ENCODE results near the gene MRPL39.

The MRPL39 gene

DNA sequence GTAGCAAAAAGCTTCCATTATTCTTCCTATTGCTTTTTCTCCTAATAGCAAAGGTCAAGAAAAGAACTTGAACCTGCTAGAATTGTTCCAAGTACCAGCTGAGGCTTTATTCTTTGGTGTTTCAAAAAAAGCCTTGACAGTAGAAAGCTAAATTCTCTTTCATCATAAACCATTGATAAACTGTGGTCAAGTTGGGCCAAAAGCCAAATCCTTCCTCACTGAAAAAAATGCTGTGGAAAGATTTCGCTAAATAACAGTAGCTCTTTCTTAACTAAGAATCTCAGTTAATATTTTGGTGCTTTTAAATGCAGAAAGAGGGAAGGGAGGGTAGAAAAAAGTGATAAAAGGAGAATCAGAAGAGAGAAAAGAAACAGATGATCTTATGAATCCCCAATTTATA lies 17.8 kb upstream of the MRPL39 start:
- H3K27me3 ChIP-seq (replicated peaks; ENCODE audit: control insufficient read depth, insufficient read depth, low read length) = no peaks in the 10 kb centered on the region
- no peak overlapping the region for H3K4me3 ChIP-seq (replicated peaks; ENCODE audit: low read depth, low read length)
- no peak for DNase-seq (ENCODE audit: extremely low read depth, insufficient read length)
- TF ChIP-seq, protein P1, sequence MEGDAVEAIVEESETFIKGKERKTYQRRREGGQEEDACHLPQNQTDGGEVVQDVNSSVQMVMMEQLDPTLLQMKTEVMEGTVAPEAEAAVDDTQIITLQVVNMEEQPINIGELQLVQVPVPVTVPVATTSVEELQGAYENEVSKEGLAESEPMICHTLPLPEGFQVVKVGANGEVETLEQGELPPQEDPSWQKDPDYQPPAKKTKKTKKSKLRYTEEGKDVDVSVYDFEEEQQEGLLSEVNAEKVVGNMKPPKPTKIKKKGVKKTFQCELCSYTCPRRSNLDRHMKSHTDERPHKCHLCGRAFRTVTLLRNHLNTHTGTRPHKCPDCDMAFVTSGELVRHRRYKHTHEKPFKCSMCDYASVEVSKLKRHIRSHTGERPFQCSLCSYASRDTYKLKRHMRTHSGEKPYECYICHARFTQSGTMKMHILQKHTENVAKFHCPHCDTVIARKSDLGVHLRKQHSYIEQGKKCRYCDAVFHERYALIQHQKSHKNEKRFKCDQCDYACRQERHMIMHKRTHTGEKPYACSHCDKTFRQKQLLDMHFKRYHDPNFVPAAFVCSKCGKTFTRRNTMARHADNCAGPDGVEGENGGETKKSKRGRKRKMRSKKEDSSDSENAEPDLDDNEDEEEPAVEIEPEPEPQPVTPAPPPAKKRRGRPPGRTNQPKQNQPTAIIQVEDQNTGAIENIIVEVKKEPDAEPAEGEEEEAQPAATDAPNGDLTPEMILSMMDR (IDR thresholded peaks at IDR 0.05; ENCODE audit: insufficient read depth, low read length, poor library complexity, severe bottlenecking) = no peak
- no peaks in the 10 kb centered on the region for H3K36me3 ChIP-seq (ENCODE audit: control insufficient read depth, insufficient read depth, low read length)

GRCh38 chr21:25624511-25624910 lies 17.2 kb upstream of the MRPL39 start:
- TF ChIP-seq, protein P1 (IDR thresholded peaks at IDR 0.05; ENCODE audit: insufficient read depth, low read length, poor library complexity, severe bottlenecking) = no peak
- Histone ChIP-seq H3K36me3 (ENCODE audit: control insufficient read depth, insufficient read depth, low read length) (no peaks in the 10 kb centered on the region), H3K27me3 (replicated peaks; ENCODE audit: control insufficient read depth, insufficient read depth, low read length) (no peaks in the 10 kb centered on the region), H3K4me3 (replicated peaks; ENCODE audit: low read depth, low read length) (no peak overlapping the region)
- no peak for DNase-seq (ENCODE audit: extremely low read depth, insufficient read length)

DNA sequence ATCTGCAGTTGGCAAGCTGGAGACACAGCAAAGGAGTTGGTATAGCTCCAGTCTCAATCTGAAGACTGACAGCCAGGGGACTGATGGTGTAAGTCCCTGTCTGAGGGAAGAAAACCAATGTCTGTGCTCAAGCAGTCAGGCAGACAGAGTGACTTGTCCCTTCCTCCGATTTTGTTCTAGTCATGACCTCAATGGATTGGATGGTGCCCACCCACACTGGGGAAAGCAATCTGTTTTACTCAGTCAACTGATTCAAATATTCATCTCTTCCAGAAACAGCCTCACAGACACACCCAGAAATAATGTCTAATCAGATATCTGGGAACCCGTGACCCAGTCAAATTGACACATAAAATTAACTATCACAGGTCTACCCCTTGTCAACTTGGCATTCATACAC lies 11.9 kb upstream of the MRPL39 start:
- Histone ChIP-seq H3K36me3 (ENCODE audit: control insufficient read depth, insufficient read depth, low read length) (no peaks in the 10 kb centered on the region), H3K4me3 (replicated peaks; ENCODE audit: low read depth, low read length) (no peak overlapping the region), H3K27me3 (replicated peaks; ENCODE audit: control insufficient read depth, insufficient read depth, low read length) (no peaks in the 10 kb centered on the region)
- TF ChIP-seq, protein P1 (IDR thresholded peaks at IDR 0.05; ENCODE audit: insufficient read depth, low read length, poor library complexity, severe bottlenecking) = no peak
- DNase-seq (ENCODE audit: extremely low read depth, insufficient read length) = no peak

DNA sequence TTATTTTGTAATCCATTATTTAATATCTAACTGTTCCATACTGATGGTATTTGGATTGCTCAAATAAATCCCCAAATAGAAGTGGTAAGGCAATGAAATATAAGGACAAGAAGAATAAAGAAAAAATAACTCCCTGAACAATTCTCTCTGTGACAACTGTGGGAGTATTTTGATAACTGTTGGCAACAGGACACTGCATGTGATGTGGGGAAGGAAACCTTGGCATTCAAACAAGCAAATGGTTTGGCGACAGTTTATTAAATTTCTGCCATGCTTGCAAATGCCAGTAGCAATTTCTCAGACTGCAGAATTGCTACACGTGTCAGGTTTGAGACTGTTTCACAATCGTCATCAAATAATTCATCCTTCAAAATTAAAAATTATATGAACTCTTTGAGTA lies 8.6 kb upstream of the MRPL39 start:
- TF ChIP-seq, protein P1 (IDR thresholded peaks at IDR 0.05; ENCODE audit: insufficient read depth, low read length, poor library complexity, severe bottlenecking) = no peak
- H3K27me3 ChIP-seq (replicated peaks; ENCODE audit: control insufficient read depth, insufficient read depth, low read length) = no peaks in the 10 kb centered on the region
- DNase-seq (ENCODE audit: extremely low read depth, insufficient read length) = no peak
- H3K4me3 ChIP-seq (replicated peaks; ENCODE audit: low read depth, low read length) = no peak overlapping the region
- no peaks in the 10 kb centered on the region for H3K36me3 ChIP-seq (ENCODE audit: control insufficient read depth, insufficient read depth, low read length)

- DNase-seq (ENCODE audit: extremely low read depth, insufficient read length) = no peak
- Histone ChIP-seq H3K27me3 (replicated peaks; ENCODE audit: control insufficient read depth, insufficient read depth, low read length) (no peaks in the 10 kb centered on the region), H3K36me3 (ENCODE audit: control insufficient read depth, insufficient read depth, low read length) (no peaks in the 10 kb centered on the region), H3K4me3 (replicated peaks; ENCODE audit: low read depth, low read length) (no peak overlapping the region)
- TF ChIP-seq, protein P1 (IDR thresholded peaks at IDR 0.05; ENCODE audit: insufficient read depth, low read length, poor library complexity, severe bottlenecking) = no peak
Measured at GRCh38 chr21:25614441-25614840, 7.2 kb upstream of the MRPL39 start.

GRCh38 chr21:25608044-25608737 lies 910 bp upstream of the MRPL39 start:
- no peaks in the 10 kb centered on the region; the same call in none of the 2 replicates for H3K36me3 ChIP-seq (ENCODE audit: control insufficient read depth, insufficient read depth, low read length)
- H3K4me3 ChIP-seq (replicated peaks; ENCODE audit: low read depth, low read length) = peak overlapping the region; percentile 93
- H3K27me3 ChIP-seq (replicated peaks; ENCODE audit: control insufficient read depth, insufficient read depth, low read length) = no peaks in the 10 kb centered on the region
- TF ChIP-seq, protein P1 (IDR thresholded peaks at IDR 0.05; ENCODE audit: insufficient read depth, low read length, poor library complexity, severe bottlenecking) = peak; percentile 88
- DNase-seq (ENCODE audit: extremely low read depth, insufficient read length) = peak; percentile 66
